BJ (cell line): ENCODE measurements around the gene C1QTNF2. TPM values are rescaled to one million over a fixed set of nuclear protein-coding genes. Genes with fewer than 3 reads are reported as not detected.

Experiments used
- CTCF ChIA-PET: fragments of 350-600 bp; formaldehyde crosslinking; extraction: SDS; loops from one replicate; lab custom pipeline; 2021; ENCODE audit warnings: antibody characterized with exemption, inconsistent platforms; lab: Yijun Ruan, JAX
- POLR2A ChIA-PET: fragments of 300-600 bp; sonication (Branson Sonifier 250); formaldehyde crosslinking; extraction: SDS; loops from one replicate; lab custom pipeline; 2021; ENCODE audit warnings: antibody characterized with exemption; lab: Charles Lee
- DNase-seq: peaks from one replicate; pipeline ENCODE4 v3.0.0-alpha.2; 2011; ENCODE audit warnings: low read depth
- H3K27me3 ChIP-seq: 2 replicates; pipeline ENCODE4 v1.6.0; 2011; ENCODE audit warnings: low read length; ENCODE audit not compliant: control insufficient read depth, insufficient read depth
- H3K36me3 ChIP-seq: 2 replicates; pipeline ENCODE4 v1.5.1; 2011; ENCODE audit warnings: low read length; ENCODE audit not compliant: control insufficient read depth, insufficient read depth
- H3K4me3 ChIP-seq: 2 replicates; pipeline ENCODE4 v1.5.1; 2011; ENCODE audit warnings: low read depth, mild to moderate bottlenecking, control low read depth, low read length
- polyA plus RNA-seq: library from polyadenylated mRNA; depleted of rRNA; stranded (reverse); fragments of >200 nt; gene quantifications from 2 replicates; pipeline ENCODE4 v1.2.3, GENCODE V29; 2011
- TF ChIP-seq, protein P1 (sequence below): IDR thresholded peaks from 2 replicates; pipeline ENCODE4 v1.5.1; 2011; ENCODE audit warnings: low read depth, mild to moderate bottlenecking, control low read depth, inconsistent platforms, low read length, moderate library complexity; ENCODE audit not compliant: insufficient read depth

Gene C1QTNF2
- polyA plus RNA-seq, 1 experiment = 0.98 TPM

DNA sequence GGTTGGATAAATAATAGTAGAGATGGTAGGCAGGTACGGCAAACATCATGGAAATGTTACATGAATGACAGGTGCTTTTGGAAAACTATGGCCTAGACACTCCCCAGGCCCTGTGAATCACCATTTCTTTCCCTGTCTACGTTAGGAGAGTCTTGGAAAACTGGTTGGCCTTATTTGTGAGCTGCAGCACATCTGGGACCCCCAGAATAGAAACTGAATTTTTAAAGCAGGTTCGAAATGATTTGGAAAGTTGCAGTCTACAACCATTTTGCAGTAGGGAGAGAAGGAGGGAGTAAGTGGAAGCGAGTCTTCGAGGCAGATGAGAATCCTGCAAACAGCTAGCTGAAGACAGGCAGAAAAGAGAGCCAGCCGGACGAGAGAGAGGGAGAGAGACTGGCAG is 13.0 kb downstream of the C1QTNF2 start:
- no peaks in the 10 kb centered on the region; the same call in 1 of the 2 replicates for H3K27me3 ChIP-seq
- CTCF ChIA-PET = interaction anchor here (1.5 to 7.1 kb wide), 2 partner anchors 12 to 336 kb away, joined by 7 to 34 read pairs; no protein-coding TSS in a partner anchor
- TF ChIP-seq, protein P1, sequence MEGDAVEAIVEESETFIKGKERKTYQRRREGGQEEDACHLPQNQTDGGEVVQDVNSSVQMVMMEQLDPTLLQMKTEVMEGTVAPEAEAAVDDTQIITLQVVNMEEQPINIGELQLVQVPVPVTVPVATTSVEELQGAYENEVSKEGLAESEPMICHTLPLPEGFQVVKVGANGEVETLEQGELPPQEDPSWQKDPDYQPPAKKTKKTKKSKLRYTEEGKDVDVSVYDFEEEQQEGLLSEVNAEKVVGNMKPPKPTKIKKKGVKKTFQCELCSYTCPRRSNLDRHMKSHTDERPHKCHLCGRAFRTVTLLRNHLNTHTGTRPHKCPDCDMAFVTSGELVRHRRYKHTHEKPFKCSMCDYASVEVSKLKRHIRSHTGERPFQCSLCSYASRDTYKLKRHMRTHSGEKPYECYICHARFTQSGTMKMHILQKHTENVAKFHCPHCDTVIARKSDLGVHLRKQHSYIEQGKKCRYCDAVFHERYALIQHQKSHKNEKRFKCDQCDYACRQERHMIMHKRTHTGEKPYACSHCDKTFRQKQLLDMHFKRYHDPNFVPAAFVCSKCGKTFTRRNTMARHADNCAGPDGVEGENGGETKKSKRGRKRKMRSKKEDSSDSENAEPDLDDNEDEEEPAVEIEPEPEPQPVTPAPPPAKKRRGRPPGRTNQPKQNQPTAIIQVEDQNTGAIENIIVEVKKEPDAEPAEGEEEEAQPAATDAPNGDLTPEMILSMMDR = no peak
- DNase-seq = no peak
- H3K36me3 ChIP-seq = no peaks in the 10 kb centered on the region
- no peak overlapping the region for H3K4me3 ChIP-seq
- POLR2A ChIA-PET = no interaction called here

DNA sequence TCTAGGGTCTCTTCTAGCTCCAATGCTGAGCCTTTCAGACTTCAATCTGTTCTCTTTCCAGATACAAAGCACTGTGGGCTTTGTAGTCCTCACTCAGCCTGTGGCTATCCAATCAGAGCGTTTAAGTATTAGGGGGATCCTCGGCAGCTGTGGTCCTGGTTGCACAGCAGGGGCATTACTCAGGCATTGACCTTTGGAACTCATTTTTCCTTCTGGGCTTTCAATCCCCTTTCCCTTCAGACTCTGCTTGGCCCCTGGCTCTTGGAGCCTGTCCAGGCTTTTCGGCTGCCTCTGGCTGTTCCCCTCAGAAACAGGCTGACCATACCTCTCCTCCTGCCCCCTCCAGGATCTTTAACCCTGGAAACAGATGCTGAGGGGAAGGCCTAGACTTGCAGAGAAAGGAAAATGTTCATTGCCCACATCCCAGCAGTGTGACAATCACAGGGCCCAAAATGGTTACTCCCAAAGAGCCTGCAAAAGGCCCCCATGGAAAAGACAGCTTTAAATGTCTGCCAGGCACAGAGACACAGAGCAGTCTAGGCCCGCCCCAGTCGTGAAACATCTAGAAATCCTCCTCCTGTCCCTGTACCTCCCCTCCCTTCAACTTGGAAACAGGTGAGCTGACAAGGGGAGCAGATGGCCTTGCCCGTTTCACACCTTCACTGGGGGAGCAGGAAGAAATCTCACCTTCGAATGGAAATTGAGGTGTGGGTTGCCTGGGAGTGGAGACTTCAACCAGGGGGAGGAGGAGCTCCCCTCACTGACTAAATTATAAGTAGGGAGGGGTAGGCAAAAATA is 13.7 kb downstream of the C1QTNF2 start:
- ChIA-PET POLR2A (interaction anchor here (0.6 kb wide), 1 partner anchor 340 kb away, joined by 3 read pairs; no protein-coding TSS in a partner anchor), CTCF (interaction anchor here (1.5 to 7.1 kb wide), 2 partner anchors 11 to 335 kb away, joined by 7 to 34 read pairs; no protein-coding TSS in a partner anchor)
- Histone ChIP-seq H3K36me3 (no peaks in the 10 kb centered on the region), H3K4me3 (no peak overlapping the region), H3K27me3 (no peaks in the 10 kb centered on the region; the same call in 1 of the 2 replicates)
- no peak for DNase-seq
- TF ChIP-seq, protein P1 = no peak

DNA sequence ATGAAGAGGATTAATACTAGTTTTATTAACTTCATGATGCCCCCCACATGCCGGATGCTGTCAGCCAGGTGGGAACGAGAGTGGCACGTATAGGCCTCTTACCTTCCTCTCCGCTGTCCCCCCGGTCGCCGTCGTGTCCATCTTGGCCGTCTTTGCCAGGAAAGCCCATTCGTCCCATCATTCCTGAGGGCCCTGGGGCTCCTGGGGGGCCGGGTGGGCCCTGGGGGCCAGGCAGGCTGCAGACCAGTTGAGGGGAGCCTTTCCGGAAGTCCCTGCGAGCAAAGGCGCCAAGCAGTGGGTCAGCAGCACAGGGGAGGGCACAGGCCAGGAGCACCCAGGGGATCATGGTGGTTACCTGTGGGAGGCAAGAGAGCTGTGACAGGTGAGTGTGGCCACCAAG is 15.8 kb downstream of the C1QTNF2 start:
- ChIA-PET POLR2A (no interaction called here), CTCF (interaction anchor here (7.1 kb wide), 1 partner anchor 9 kb away, joined by 34 read pairs; no protein-coding TSS in a partner anchor)
- DNase-seq = no peak
- TF ChIP-seq, protein P1 = no peak
- Histone ChIP-seq H3K27me3 (no peaks in the 10 kb centered on the region; the same call in 1 of the 2 replicates), H3K36me3 (no peaks in the 10 kb centered on the region), H3K4me3 (no peak overlapping the region)

DNA sequence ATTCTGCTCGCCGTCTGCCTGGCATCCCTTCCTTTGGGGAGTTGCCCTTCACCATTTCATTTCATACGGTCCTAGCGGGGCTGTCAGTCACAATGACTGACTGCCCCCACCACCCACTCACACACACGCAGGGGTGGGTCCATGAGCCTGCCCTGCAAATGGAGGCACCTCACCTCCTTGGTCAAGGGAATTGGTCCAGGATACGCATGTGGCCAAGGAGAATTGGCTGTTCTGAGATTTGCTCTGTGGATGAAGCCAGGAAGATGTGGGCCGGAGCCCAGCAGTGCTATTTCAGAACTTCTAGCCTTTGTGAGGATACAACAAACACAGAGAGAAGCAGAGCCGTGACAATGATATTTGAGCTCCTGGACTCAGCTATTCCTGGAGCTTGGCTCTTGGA is 17.0 kb downstream of the C1QTNF2 start:
- ChIA-PET POLR2A (no interaction called here), CTCF (no interaction called here)
- DNase-seq = no peak
- Histone ChIP-seq H3K36me3 (no peaks in the 10 kb centered on the region), H3K27me3 (no peaks in the 10 kb centered on the region; the same call in 1 of the 2 replicates), H3K4me3 (no peak overlapping the region)
- TF ChIP-seq, protein P1 = no peak

DNA sequence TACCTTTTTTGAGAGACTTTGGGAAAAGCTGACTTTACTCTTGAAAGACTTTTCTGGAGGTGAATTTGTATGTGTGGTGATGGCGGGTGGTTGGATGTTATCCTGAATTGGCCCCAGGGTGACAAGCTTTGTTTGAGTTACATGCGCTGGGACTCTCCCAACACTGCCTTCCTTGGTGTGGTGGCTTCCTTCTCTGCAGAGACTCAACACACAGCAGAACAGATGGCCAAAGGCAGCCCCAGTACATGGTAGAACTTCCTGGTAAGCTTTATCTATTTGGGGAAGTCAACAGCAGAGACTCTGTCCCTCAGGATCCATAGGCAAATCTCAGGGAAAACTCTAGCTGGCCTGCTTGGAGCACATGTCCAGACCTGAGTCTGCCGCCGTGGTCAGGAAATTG is 18.1 kb downstream of the C1QTNF2 start:
- Histone ChIP-seq H3K4me3 (no peak overlapping the region), H3K27me3 (no peaks in the 10 kb centered on the region), H3K36me3 (no peaks in the 10 kb centered on the region)
- CTCF ChIA-PET = interaction anchor here (0.9 to 1.6 kb wide), 5 partner anchors 9 to 331 kb away, joined by 3 to 5 read pairs (median 4); no protein-coding TSS in a partner anchor
- POLR2A ChIA-PET = no interaction called here
- TF ChIP-seq, protein P1 = no peak
- no peak for DNase-seq
